HFF-Myc (cell line): ENCODE results near the gene CA12.
"Not testable (repeated sequence)": the region's sequence is repeated elsewhere in the genome, so short reads cannot be mapped to it uniquely, and the experiment has no call there.

ENCODE experiments used
- DNase-seq: peaks from one replicate; pipeline ENCODE4 v3.0.0-alpha.2; 2011; ENCODE audit warnings: low read depth; ENCODE audit errors: extremely low read depth
- H3K4me3 ChIP-seq: replicated peaks from 2 replicates; pipeline ENCODE4 v1.5.1; 2011; ENCODE audit warnings: low read depth, mild to moderate bottlenecking, control low read depth, low read length
- CTCF ChIP-seq: IDR thresholded peaks from 2 replicates; pipeline ENCODE4 v1.5.1; 2012; ENCODE audit warnings: mild to moderate bottlenecking, low read depth, low read length, control low read depth; ENCODE audit errors: missing control alignments

CA12 gene

GRCh38 chr15:63323798-63324563 lies 57.7 kb downstream of the CA12 start:
- DNase-seq, result no peak

DNA sequence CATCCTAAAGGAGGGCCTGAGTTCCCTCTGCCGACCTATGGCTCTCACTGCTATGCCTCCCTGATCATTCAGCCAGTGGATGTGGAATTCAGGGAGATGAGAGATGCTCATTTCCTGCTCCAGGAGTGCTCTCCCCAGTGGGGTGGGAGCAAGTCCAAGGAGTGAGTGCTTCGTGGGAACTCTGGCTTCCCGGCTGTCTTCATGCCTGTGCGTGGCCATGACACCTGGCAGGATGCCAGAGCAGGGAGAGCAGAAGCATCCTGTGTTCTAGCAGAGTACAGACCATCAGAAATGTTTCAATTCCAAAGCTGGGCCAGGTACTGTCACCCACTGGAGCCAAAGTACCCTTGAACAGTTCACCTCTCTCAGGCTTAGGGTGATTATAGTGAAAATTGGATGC lies 59.1 kb downstream of the CA12 start:
- no peak for TF ChIP-seq CTCF
- no peak overlapping the region for H3K4me3 ChIP-seq
- DNase-seq, result no peak

More at GRCh38 chr15:63323798-63324563, 57.7 kb downstream of the CA12 start:
- TF ChIP-seq CTCF, result no peak
- no peak overlapping the region for H3K4me3 ChIP-seq

- DNase-seq, result no peak
- H3K4me3 ChIP-seq, result no peak overlapping the region
- TF ChIP-seq CTCF, result no peak
These were observed 60.2 kb downstream of the CA12 start for GRCh38 chr15:63321462-63321861.

DNA sequence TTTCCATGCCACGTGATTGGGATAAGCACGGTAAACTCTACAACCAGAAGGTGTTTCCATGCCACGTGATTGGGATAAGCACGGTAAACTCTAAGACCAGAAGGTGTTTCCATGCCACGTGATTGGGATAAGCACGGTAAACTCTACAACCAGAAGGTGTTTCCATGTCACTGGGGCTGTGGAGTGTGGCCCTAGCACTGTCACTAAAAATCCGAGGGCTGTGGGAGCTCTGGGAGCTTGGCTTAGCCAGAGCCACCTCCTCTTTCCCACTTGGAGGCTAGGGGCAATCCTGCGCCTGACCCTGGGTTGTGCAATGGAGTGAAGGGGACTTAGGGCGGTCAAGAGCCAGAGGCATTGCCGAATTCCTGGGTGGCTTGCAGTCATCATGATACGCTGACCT lies 60.7 kb downstream of the CA12 start:
- H3K4me3 ChIP-seq, DNase-seq: not testable (repeated sequence)

DNA sequence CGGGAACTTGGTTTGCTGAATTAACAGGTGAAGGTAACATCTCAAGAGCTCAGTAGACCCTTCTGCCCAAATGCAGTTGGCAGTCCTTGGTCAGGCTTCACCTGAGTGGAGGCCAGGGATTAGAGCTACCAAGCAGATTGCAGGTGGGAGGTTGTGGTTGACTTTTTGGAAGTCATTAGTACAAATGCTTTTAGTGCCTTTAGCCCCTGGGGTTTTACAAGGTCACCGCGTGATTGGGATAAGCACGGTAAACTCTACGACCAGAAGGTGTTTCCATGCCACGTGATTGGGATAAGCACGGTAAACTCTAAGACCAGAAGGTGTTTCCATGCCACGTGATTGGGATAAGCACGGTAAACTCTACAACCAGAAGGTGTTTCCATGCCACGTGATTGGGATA lies 61.2 kb downstream of the CA12 start:
- not testable (repeated sequence) for H3K4me3 ChIP-seq, DNase-seq

DNA sequence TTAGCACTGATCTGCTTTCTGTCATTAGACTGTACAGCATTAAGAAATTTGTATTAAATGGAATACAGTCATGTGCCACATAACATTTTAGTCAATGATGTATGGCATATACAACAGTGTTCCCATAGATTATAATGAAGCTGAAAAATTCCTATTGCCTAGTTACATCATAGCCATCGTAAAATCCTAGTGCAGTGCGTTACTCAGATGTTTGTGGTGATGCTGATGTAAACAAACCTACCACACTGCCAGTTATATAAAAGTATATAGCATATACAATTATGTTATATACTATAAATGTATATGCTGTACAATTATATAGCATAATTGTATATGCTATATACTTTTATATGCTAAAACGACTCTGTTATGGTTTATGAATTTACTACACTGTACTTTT lies 62.6 kb downstream of the CA12 start:
- no peak overlapping the region for H3K4me3 ChIP-seq
- TF ChIP-seq CTCF, result no peak
- DNase-seq, result no peak

DNA sequence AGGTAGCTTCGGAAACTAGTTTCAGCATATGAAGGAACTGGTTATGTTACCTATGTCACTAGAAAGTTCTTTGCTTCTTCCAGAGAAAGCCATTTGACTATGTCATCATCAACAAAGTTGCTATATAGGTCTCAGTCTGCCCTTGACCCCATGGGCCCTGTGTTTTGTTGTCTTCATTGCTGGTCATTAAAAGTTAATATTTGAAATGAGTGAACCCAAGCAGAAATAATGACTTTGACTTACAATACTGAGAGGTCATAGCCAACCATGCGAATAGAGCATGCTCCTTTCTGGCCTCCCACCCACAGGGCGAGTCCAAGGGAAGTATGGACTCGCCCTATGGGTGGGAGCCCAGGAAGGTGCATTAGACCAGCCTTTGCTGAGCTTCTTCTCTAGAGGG lies 63.3 kb downstream of the CA12 start:
- H3K4me3 ChIP-seq, result no peak overlapping the region
- TF ChIP-seq CTCF, result no peak
- no peak for DNase-seq

- TF ChIP-seq CTCF, result no peak
- H3K4me3 ChIP-seq, result no peak overlapping the region
- no peak for DNase-seq
These were observed 67.2 kb downstream of the CA12 start for GRCh38 chr15:63314409-63314808.
